Measurements from ENCODE around the gene FAM3D.

FAM3D gene

GRCh38 chr3:58672451-58672850, 5.9 kb upstream of the FAM3D start:
- no peak overlapping the region for H3K4me3 ChIP-seq (ENCODE audit: low read length)
- no peak for DNase-seq (ENCODE audit: low read depth)
- TF ChIP-seq, protein P1, sequence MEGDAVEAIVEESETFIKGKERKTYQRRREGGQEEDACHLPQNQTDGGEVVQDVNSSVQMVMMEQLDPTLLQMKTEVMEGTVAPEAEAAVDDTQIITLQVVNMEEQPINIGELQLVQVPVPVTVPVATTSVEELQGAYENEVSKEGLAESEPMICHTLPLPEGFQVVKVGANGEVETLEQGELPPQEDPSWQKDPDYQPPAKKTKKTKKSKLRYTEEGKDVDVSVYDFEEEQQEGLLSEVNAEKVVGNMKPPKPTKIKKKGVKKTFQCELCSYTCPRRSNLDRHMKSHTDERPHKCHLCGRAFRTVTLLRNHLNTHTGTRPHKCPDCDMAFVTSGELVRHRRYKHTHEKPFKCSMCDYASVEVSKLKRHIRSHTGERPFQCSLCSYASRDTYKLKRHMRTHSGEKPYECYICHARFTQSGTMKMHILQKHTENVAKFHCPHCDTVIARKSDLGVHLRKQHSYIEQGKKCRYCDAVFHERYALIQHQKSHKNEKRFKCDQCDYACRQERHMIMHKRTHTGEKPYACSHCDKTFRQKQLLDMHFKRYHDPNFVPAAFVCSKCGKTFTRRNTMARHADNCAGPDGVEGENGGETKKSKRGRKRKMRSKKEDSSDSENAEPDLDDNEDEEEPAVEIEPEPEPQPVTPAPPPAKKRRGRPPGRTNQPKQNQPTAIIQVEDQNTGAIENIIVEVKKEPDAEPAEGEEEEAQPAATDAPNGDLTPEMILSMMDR (conservative IDR thresholded peaks at IDR 0.05; ENCODE audit: low read depth, low read length): no peak

GRCh38 chr3:58670506-58671135, 4.0 kb upstream of the FAM3D start:
- no peak for DNase-seq (ENCODE audit: low read depth)
- TF ChIP-seq, protein P1 (conservative IDR thresholded peaks at IDR 0.05; ENCODE audit: low read depth, low read length): no peak
- H3K4me3 ChIP-seq (ENCODE audit: low read length): no peak overlapping the region

DNA sequence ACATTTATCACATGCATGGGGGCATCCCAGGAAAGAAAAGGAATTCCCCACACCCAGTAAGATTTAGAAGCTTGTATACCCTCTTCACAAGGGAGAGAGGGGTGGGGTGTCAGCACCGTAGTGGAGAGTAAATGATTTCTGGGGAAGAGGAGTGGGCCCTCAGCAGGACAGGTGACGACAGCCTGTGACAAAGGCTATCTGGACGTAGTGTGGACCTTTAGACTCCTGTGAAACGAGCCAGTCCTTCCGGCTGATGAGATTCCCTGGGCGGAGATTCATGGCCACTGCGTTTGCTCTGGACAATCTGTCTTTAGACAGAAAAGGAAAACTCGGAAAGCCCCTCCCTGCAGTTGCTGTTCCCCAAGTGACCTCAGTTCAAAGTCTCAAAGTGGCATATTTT, 1.7 kb upstream of the FAM3D start:
- H3K4me3 ChIP-seq (ENCODE audit: low read length): no peak overlapping the region
- DNase-seq (ENCODE audit: low read depth): no peak
- TF ChIP-seq, protein P1 (conservative IDR thresholded peaks at IDR 0.05; ENCODE audit: low read depth, low read length): no peak

- TF ChIP-seq, protein P1 (conservative IDR thresholded peaks at IDR 0.05; ENCODE audit: low read depth, low read length): no peak
- H3K4me3 ChIP-seq (ENCODE audit: low read length): no peak overlapping the region
- no peak for DNase-seq (ENCODE audit: low read depth)
Measured at GRCh38 chr3:58667704-58668103, 1.1 kb upstream of the FAM3D start.

DNA sequence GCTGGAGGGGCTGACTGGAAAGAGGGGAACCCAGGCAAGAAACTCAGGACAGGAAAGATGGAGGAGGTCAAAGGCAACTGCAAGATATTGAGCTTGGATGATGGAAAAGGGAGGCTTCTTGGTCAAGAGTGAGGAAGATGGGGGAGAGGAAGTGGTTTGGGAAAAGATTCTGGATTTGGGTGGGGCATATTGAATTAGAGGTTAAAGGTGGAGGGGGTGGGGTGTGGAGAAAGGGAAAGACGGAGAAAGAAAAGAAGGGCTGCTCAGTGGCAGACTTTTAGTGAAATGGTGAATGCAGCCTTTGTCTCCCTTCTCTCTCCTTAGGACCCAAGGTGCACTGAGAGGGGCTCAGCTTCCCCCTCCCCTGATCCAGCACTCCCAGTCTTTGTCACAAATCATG, 655 bp upstream of the FAM3D start:
- TF ChIP-seq, protein P1 (conservative IDR thresholded peaks at IDR 0.05; ENCODE audit: low read depth, low read length): no peak
- no peak for DNase-seq (ENCODE audit: low read depth)
- H3K4me3 ChIP-seq (ENCODE audit: low read length): no peak overlapping the region

- TF ChIP-seq, protein P1 (conservative IDR thresholded peaks at IDR 0.05; ENCODE audit: low read depth, low read length): no peak
- no peak for DNase-seq (ENCODE audit: low read depth)
- no peak overlapping the region for H3K4me3 ChIP-seq (ENCODE audit: low read length)
Measured at GRCh38 chr3:58665405-58665804, 1.2 kb downstream of the FAM3D start.

DNA sequence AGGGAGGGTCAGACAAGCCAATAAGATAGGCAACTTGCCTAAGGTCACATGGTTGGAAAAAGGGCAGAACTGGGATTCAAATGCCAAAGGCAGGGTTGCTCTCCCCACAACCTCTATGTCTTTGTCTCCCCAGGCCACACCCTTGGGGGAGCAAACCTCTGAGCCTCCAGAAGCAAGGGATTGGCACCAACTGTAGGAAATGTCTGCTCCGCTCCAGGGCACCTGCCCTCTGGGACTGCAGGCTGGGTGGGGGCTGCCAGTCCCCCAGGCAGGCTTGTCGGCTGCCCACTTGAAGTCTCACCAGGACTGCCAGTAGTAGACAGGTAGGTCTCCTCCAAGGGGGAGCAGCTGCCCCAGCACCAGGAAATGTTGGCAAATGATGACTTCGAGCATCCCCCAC, 2.0 kb downstream of the FAM3D start:
- TF ChIP-seq, protein P1 (conservative IDR thresholded peaks at IDR 0.05; ENCODE audit: low read depth, low read length): no peak
- DNase-seq (ENCODE audit: low read depth): no peak
- H3K4me3 ChIP-seq (ENCODE audit: low read length): no peak overlapping the region
